Measurements from ENCODE around the gene TYW1.
"Not testable (repeated sequence)": the region's sequence is repeated elsewhere in the genome, so short reads cannot be mapped to it uniquely, and the experiment has no call there.

- TF ChIP-seq EP300, CTCF (IDR thresholded peaks at IDR 0.05): not testable (repeated sequence)
Measured at GRCh38 chr7:66996444-66997191, at the start of gene TYW1.
